Body of pancreas (tissue), 4 donors: ENCODE data around the gene NDFIP2.

Experiments used
- CTCF ChIP-seq, 7 experiments: fragments of 450-650 bp in 4 of 7; fragments of 200-600 bp in 3 of 7; sonication (generic) in 3 of 7; IDR thresholded peaks; one replicate each; pipeline ENCODE4 v1.5.1; 2016 to 2019; ENCODE audit warnings: antibody characterized with exemption in 7 of 7
- POLR2A ChIP-seq, 3 donors: fragments of 450-650 bp; IDR thresholded peaks; one replicate each; pipeline ENCODE4 v1.6.1; 2016; ENCODE audit warnings: antibody characterized with exemption in 3 of 3, mild to moderate bottlenecking in 2 of 3

- TF ChIP-seq CTCF (IDR thresholded peaks at IDR 0.05), result no peak
- TF ChIP-seq POLR2A (IDR thresholded peaks at IDR 0.05), result no peak
Observed at GRCh38 chr13:79604752-79605151, 123.8 kb downstream of the NDFIP2 start.
